GM06990 (cell line): ENCODE data around the gene RRBP1.

Experiments used
- DNase-seq: peaks from one replicate; pipeline ENCODE4 v3.0.0-alpha.2; 2011; ENCODE audit not compliant: insufficient read length; ENCODE audit errors: extremely low read depth
- H3K27me3 ChIP-seq: replicated peaks from 2 replicates; pipeline ENCODE4 v1.6.0; 2011; ENCODE audit warnings: low read length; ENCODE audit not compliant: control insufficient read depth, insufficient read depth
- H3K36me3 ChIP-seq: 2 replicates; pipeline ENCODE4 v1.5.1; 2011; ENCODE audit warnings: low read length; ENCODE audit not compliant: control insufficient read depth, insufficient read depth
- H3K4me3 ChIP-seq: replicated peaks from 2 replicates; pipeline ENCODE4 v1.5.1; 2011; ENCODE audit warnings: low read depth, mild to moderate bottlenecking, control low read depth, low read length
- CTCF ChIP-seq: IDR thresholded peaks from 2 replicates; pipeline ENCODE4 v1.5.1; 2011; ENCODE audit warnings: low read length, control low read depth, mild to moderate bottlenecking, inconsistent platforms; ENCODE audit not compliant: insufficient read depth, poor library complexity, severe bottlenecking

RRBP1 gene

GRCh38 chr20:17614812-17615644 lies 67.0 kb downstream of the RRBP1 start:
- no peak for DNase-seq
- H3K4me3 ChIP-seq: no peak overlapping the region
- no peak for TF ChIP-seq CTCF
- no peaks in the 10 kb centered on the region for H3K27me3 ChIP-seq
- H3K36me3 ChIP-seq: peaks cover 20% of the 10 kb centered on the region

GRCh38 chr20:17614176-17614811 lies 67.7 kb downstream of the RRBP1 start:
- no peak for DNase-seq
- TF ChIP-seq CTCF: no peak
- Histone ChIP-seq H3K36me3 (peaks cover 18% of the 10 kb centered on the region), H3K4me3 (no peak overlapping the region), H3K27me3 (no peaks in the 10 kb centered on the region)

GRCh38 chr20:17613328-17614175 lies 68.5 kb downstream of the RRBP1 start:
- H3K4me3 ChIP-seq: no peak overlapping the region
- no peak for TF ChIP-seq CTCF
- no peaks in the 10 kb centered on the region for H3K27me3 ChIP-seq
- DNase-seq: no peak
- peaks cover 17% of the 10 kb centered on the region for H3K36me3 ChIP-seq

- no peak for TF ChIP-seq CTCF
- Histone ChIP-seq H3K27me3 (no peaks in the 10 kb centered on the region), H3K4me3 (no peak overlapping the region), H3K36me3 (peaks cover 12% of the 10 kb centered on the region)
- DNase-seq: no peak
Measured at GRCh38 chr20:17612992-17613327, 69.1 kb downstream of the RRBP1 start.

- DNase-seq: no peak
- Histone ChIP-seq H3K36me3 (peaks cover 10% of the 10 kb centered on the region), H3K4me3 (no peak overlapping the region), H3K27me3 (no peaks in the 10 kb centered on the region)
- no peak for TF ChIP-seq CTCF
Measured at GRCh38 chr20:17612287-17612991, 69.6 kb downstream of the RRBP1 start.
